Islet precursor cell (in vitro differentiated cells): ENCODE data around the gene GPAM.
"Not testable (repeated sequence)": the region's sequence is repeated elsewhere in the genome, so short reads cannot be mapped to it uniquely, and the experiment has no call there.

Experiments
- DNase-seq: peaks from one replicate; pipeline ENCODE4 v3.0.0-alpha.2; 2018

Gene GPAM

GRCh38 chr10:112126901-112127300 is 56.7 kb downstream of the GPAM start:
- no peak for DNase-seq

DNA sequence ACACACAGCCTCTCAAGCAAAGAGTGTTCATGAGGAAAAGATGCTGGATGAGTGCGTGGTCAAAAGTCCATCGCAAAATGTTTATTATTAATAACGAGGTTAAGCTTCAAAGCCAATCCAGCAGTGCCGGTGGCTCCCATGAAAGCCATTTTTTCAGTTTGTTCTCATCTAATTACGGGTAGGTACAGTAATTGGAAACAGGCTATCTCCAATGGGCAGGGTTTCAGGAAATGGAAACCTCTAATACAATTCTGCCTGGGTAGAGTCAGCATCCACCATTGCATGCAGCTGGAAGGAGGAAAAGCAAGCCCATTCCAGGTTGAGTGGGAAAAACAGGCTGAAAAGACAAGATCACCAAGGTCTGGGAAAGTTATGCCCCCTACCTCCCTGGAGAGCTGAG is 57.4 kb downstream of the GPAM start:
- no peak for DNase-seq

DNA sequence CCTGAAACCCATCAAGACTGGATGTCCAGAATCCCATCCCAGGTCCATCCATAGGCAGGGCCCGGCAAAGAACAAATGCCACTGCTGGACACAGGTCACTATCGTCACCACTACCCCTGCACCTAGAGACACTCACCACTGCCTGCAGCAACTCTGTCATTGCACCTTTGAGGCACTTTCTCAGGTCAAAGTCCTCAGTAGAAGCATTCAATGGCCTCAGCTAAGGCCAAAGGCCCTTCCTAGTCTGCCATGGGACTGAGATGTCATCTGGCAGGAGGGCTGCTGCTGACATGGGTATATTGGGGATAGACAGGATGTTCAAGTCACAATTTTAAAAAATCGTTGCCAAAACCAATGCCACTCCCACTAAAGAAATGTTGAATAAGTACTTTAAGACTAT is 58.7 kb downstream of the GPAM start:
- no peak for DNase-seq

DNA sequence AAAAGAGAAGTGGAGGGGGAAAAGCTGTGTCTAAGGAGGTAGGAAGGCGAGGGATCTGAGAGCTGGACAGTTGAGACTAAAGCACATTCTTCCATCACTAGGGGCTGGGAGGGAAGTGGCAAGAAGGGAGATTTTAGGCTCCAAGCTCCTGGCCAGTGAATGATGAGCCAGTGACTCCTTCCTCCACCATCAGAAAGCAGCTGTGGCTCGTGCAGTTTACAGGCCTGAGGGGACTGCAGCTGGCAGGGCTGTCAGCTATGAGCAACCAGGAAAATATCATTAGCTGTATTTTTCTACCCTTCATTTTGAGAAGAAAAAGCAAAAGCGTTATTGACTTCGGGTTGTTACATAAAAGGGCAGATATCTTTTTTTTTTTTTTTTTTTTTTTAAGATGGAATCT is 60.7 kb downstream of the GPAM start:
- no peak for DNase-seq

DNA sequence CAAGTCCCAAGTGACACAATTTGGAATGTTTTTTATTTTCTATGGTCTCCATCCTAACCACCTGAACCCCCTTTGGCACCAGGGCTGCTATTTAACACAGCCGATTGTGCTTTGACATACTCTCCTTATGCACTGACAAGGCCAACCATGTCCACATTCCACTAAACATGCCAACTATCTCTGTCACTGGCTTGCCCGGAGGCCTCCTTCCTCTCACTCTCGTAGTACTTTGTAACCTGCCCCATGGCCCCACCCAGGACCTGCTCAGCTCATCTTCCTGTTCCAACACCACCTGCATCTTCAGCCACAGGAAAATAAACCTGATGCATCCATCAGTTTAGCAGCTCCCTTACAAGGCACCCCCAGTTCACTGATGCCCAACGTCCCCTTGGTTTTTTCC is 63.1 kb downstream of the GPAM start:
- no peak for DNase-seq

GRCh38 chr10:112115781-112116385 is 67.7 kb downstream of the GPAM start:
- peak; percentile 70 for DNase-seq

GRCh38 chr10:112109779-112110178 is 73.8 kb downstream of the GPAM start:
- not testable (repeated sequence) for DNase-seq
